IPS-18c (cell line): Measurements from ENCODE around the gene TAL1.

Experiments
- H3K4me3 ChIP-seq: 2 replicates; pipeline ENCODE4 v1.7.0; 2013; ENCODE audit warnings: low read depth, mild to moderate bottlenecking, low read length, moderate library complexity; ENCODE audit not compliant: insufficient read depth
- H3K9me3 ChIP-seq: one replicate; pipeline ENCODE4 v1.6.1; 2013; ENCODE audit warnings: mild to moderate bottlenecking, low read length, moderate library complexity; ENCODE audit not compliant: control insufficient read depth, insufficient read depth

The TAL1 gene

DNA sequence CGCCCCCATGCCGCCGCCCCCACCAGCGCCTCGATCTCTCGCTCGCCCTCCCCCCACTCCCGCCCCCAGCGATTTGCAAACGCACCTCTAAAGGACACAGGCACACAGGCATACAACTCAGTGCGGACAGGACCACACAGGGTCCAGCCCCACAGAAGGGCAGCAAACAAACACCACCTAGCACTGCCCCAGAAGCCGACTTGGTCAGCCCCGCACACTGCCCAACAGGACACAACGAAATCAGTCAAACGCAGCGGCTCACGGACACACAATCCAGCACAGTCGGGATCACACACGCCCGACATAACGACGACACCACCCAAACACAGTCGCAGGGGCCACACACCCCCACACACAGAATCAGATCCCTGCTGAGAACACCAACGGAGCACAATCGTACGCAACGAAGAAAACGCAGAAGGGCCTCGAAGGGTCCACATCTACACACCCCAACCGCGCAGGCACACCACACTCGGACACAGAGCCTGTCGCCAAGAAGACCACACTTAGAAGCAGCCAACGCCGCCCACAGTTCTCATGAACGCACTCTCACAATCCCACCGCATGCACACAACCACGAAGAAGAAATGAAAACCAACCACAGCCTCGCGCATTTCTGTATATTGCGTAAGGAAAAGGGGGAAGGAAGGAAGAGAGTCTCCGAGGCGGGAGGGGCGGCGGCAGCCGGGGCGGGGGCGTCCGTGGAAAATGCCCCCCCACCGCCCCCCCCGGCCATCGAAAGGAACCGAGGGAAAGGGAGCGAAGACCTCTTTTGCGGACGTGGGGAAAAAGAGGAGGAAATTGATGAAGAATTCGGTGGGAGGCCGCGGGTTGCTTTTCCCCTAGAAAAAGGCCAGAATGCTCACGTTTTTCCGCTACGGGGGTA lies 481 bp downstream of the TAL1 start:
- peak overlapping the region; percentile 28; the same call in 1 of the 2 replicates for H3K4me3 ChIP-seq

DNA sequence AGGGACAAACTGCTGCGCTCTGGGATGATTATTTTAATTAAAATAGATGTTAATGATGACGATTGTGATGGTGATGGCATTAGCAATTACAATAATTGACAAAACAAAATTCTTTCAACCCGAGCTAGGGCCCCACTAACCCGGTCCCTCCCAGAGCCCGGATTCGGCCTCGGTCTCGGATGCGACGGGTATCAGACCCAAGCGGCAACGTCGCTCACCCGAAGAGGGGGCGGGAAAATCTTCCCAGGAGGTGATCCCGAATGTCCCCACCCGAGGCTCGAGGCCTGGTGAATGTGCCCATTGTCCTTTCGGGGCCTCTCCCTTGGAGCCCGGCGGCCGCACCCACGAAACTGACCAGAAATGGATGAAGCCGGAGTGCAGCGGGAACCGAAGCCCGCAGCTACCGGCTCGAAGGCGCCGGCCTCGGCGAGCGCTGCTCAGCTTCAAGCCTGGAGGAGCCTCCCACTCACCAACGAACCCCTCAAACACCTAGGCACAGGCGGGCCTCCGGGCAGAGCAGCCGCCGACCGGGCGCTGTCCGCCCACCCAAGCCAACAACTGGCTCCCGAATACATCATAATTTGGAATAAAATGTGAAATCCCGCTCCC lies 1.2 kb downstream of the TAL1 start:
- Histone ChIP-seq H3K4me3 (no peak overlapping the region; the same call in 1 of the 2 replicates), H3K9me3 (peaks cover 4% of the 10 kb centered on the region)

More for the DNA sequence above, 481 bp downstream of the TAL1 start:
- peaks cover 4% of the 10 kb centered on the region for H3K9me3 ChIP-seq

DNA sequence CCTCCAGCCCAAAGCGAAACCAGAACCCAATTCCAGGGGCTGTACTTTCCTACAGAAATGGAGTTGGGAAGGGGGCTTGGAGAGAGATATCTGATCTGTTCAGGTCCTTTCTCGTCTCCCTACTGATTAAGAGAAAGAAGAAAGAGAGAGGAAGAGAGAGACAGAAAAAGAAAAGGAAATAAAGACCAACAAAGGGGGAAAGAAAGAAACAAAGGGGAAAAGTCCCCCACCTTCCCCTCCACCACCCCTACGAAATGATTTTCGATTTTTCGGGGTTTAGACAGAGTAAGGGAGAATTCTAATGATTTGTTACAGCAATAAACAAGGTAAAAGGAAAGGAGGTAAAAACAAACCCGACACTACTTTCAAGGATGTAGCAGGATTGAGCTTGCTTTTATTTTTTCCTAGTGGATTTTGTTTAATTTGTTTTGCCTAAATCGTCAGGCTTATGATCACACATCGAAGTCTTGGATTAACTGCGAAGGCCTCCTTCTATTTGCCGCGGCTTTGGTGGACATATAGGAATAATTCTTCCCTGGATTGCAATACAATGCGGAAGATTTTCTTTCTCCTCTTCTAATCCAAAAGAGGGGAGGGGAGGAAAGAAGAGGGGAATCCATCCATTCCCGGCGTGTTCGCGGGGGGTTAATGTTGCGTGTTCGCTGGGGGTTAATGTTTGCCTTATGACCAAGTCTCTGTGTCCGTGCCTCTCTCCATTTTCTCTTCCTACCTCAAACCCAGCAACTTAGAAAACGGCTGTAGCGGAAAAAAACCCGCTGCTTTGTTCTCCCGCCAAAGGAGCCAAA lies 1.9 kb downstream of the TAL1 start:
- Histone ChIP-seq H3K9me3 (no peaks in the 10 kb centered on the region), H3K4me3 (0 out of 2 replicates have a peak overlapping the region, but pooled peaks have one; percentile 34)

DNA sequence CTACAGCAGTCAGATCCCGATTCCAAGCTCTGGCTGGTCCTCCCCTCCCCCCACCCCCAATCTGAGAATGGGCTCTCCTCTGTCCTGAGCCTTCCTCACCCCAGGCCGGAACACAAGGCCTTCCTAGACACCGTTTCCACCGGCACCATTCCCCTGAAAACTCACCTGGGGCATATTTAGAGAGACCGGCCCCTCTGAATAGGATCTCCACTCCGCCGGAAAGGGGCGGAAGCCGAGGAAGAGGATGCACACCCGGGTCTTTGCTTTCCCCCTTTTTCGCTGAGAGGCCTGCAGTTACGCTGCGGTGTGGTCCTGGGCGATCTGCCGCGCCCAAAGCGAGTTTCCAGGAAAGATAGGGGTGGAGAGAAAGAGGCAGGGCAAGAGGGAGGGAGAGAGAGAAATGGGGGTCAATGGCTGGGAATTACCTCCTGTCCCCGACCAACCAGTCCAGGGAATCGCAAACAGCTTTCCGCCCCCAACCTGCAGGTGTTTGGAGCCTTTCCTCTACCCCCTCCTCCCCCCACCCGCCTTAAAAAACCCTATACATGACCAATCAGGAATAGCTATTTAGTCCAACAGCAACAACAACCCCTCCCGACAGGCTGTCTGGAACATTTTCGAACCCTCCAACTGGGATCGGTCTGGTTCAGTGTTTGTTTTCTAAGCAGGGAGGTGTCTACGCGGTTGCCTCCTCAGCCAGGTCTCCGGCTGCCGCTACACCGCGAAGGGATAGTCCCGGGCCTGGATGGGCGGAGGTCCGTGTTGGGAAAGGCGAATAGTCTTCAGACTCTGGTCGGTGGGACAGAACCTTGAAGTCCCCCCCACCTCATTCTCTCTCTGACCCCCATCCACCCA lies 2.8 kb downstream of the TAL1 start:
- Histone ChIP-seq H3K9me3 (no peaks in the 10 kb centered on the region), H3K4me3 (peak overlapping the region; percentile 34; the same call in 1 of the 2 replicates)

DNA sequence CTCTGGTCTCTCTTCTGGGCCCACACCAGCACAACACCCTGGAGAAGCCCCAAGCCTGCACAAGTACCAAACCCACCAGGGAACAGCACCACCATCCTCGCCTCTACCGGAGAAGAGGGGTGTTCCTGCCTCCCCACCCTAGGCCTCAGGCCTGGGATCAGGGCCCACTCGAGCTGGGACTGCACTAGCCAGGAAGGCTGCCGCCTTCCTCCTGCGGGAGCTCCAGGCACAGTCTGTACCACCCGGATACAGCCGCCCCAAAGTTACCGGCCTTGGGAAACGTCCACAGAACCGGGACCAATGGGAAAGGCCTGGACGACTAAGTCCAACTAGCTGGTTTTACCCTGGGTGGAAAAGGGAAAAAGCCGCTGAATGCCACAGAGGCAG lies 3.4 kb downstream of the TAL1 start:
- Histone ChIP-seq H3K9me3 (no peaks in the 10 kb centered on the region), H3K4me3 (peak overlapping the region; percentile 34; the same call in 1 of the 2 replicates)

DNA sequence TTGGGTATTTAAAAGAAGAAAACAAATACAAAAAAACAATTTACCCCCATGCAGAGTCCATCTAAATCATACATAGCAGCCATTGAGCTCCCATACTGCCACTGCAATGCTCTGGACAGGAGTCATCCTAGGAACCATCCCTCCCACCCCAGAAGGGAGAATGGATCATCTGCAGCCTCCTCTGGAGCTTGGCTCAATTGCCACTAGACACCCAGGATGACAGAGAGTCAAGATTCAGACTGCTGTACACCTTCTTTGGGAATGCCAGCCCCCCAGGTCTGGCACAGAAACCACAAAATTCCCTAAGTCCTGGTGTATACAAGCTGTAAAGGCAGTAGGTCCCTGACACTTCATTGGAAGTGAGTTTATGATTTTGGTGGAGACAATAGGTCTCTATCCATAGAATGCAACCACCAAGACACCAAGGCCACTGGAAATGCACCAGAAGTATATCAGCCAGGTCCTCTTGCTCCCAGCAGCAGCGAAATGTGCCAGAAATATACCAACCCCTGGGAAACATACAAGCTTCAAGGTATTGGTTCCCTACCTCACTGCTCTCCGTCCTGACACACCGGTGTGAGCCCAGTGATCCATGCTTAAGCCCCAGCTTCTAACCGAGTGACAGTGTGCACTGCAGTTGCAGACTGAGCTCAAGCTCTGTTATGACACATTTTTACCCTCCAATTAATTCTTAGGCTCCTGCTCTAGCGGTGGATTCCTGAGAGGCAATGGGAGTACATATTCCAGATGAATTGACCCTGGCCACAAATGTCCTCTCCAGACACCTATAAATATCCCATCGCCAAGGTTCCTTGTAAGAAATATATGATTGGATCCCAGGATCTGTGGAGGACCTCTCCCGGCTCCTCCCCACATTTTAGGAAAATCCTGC lies 4.4 kb downstream of the TAL1 start:
- Histone ChIP-seq H3K4me3 (no peak overlapping the region), H3K9me3 (no peaks in the 10 kb centered on the region)

DNA sequence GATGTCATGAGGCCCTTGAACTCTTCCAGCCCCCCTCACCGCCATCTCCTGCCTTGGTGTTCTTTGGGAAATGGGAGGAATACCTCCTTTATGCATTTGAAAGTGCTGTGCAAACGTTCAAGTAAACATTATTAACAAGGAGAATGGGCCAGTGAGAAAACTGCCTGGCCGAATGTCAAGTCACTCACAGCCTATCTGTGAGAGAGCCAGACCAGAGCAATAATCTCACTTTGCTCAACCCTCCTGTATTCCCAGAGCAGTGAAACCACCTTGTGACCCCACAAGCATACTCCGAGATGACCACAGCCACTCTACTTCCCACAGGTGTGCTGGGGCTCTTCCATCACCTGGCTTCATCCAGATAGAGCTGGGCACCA lies 5.2 kb downstream of the TAL1 start:
- Histone ChIP-seq H3K4me3 (no peak overlapping the region), H3K9me3 (no peaks in the 10 kb centered on the region)

DNA sequence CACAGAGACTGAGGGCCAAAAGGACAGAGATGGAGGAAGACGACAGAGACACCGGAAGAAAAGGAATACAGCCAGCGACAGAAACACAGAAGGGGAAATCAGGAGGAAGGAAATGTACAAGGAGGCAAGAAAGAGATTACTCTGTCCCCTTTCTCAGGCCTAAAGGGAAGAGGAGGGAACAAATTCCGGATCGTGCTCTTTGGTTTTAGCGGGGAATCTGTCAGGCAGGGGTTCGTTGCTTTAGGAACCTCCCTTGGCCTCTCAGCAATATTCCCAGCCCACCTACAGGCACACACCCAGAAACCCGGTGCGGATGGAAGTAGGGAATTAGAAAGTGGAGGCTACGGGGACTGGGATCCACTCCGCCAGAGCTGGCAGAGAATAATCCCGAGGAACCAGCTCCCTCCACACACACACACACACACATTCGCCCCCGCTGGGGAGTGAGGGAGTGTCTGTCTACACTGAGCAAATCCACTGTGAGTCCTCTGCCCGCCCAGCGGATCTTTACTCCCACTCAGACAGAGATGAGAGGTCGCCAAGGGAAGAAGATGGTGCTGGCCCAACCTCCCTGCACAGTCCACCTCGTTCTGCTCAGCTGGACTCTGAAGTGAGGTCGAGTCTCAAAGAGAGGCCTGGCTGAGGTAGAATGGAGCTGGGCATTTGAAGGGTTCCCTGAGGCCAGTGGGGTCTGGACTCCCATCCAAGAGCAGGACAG lies 5.7 kb downstream of the TAL1 start:
- H3K9me3 ChIP-seq = no peaks in the 10 kb centered on the region
- H3K4me3 ChIP-seq = peak overlapping the region; percentile 31; the same call in 1 of the 2 replicates

DNA sequence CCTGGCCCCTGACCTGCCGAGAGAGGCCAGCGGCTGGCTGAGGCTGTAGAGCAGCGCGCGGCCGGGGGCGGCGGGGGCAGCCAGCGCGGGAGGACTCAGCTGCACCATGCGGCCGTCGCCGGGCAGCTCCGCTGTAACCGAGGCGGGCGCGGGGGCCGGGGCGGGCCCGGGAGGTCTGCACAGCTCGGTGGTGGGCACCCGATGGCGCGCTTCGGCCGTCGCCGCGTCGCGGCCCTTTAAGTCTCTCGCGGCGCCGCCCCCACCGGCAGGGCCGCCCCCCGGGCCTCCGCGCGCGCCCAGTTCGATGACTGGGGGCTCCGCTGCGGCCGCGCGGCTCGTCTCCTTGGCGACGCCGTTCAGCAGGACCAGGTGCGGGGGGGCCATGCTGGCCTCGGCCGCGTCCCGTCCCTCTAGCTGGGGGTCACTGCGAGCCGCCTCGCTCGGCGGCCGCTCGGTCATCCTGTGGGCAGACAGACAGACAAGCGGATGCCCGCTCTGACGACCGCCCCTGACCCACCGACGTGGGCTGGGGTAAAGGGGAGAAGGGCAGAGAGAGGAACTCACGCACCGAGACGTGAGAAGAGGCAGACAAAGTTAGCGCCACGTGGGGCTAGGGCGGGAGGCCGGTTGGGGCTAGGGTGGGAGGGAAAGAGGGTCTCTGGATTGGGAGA lies 6.5 kb downstream of the TAL1 start:
- H3K9me3 ChIP-seq = no peaks in the 10 kb centered on the region
- peak overlapping the region; percentile 31 for H3K4me3 ChIP-seq

DNA sequence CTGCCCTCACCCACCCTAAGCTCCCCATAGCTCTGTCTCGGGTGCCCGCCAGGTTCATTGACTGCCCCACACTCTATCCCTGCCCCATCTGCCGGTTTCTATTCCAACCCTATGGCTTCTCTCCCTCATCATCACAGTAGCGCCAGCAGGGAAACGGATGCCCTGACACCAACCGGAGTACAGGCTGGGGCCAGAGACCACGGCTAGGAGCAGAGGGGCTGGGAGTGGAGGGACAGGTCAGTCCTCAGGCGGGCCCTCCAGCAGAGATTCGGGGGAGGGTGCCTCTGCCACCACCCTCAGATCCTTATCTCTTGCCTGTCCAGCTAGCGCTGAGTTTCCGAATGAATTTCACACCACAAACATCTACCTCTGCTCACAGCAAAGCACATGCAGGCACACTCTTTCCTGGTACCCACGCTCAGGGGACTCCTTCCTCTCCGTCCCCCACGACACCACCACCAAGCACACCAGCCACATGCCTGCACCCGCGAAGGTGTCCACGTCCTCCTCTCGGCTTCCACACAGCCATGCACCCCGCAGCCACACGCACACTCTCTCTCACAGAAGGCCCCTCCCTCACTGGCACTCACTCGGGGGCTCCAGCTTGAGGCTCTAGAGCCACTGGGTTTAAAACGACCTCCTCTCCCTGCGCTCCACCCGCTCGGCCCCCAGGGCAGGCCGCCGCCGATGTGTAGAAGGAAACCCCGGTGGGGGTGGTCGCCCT lies 7.2 kb downstream of the TAL1 start:
- Histone ChIP-seq H3K4me3 (peak overlapping the region; percentile 31; the same call in 1 of the 2 replicates), H3K9me3 (no peaks in the 10 kb centered on the region)

DNA sequence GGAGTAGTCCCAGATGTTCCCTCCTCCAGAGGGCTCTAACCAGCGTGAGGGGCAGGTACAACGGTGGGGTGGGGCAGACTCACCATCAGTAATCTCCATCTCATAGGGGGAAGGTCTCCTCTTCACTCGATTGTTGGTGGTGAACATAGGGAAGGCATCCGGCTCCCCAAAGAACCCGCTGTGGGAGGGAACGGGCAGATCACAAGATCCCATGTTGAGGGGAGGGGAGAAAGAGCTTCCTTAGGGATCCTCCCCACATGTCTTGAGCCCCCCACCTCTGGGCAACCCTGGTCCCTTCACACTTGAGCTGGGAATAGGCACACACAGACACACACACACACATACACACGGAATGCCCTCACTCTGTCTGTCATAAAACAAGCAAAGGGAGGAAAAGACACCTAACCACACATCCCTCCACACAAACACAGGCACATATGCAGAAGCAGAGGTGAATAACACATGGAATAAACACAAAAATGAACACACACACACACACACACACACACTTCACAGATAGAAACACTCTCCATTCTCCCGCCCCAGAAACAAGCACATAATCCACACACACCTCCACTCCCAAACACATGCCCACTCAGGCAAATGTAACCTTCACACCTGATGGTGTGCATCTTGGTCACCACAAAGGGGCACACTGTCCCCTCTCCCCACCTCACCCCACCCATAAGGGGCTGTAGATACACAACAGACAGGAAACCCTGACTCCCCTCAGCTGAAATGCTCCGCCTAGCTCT lies 7.9 kb downstream of the TAL1 start:
- Histone ChIP-seq H3K4me3 (no peak overlapping the region), H3K9me3 (no peaks in the 10 kb centered on the region)

DNA sequence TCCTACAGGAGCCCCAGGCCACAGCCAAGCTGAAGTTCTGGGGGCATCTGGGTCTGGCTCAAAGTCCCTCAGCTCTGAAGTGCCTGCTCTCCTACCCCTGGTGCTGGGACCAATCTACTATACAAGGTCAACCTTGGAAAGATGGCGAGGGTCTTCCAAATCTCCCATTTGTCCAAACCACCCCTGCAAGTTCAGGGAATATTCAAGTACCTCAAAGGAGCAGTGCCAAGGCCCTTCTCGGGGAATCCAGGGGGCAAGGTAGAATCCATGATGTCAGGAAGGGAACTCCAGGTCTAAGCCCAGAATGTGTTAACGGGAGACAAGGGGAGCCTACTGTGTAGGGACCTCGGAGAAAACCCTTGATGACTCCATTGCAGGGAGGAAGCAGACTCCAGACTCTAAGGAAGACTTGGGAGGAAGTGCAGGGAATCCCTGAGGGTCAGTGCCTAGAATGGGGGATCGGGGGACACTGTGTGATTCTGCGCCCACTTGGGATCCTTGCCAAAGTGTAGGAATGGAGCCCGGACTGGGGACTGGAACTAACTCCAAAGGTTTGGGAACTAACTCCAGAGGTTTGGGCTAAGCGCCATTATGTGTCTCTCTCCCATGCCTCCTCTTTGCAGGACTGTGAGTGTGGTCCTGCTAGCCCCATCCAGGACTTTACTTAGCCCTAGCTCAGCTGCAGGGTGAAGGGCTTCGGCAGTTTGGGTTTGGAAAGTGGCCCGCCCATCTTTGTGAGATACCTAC lies 8.7 kb downstream of the TAL1 start:
- no peak overlapping the region for H3K4me3 ChIP-seq
- no peaks in the 10 kb centered on the region for H3K9me3 ChIP-seq

DNA sequence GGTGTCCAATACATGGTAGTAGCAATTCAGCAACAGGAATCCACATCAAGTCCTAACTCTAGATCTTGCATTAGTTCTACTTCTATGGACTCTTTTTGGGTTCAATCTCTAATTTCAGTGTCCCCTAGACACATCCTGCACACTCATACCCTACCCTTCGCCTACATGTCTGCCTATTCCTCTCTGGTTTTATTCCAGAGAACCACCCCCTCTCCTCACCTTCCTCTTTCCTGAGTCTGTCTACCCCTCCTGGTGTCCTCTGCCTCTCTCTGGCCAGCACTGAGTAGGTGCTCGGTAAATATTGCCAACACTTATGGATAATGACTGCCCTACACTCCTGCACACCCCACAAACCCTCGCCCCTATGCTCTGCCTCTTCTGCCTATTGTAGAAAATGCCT lies 9.5 kb downstream of the TAL1 start:
- no peaks in the 10 kb centered on the region for H3K9me3 ChIP-seq

More for the DNA sequence above, 9.5 kb downstream of the TAL1 start:
- H3K4me3 ChIP-seq = no peak overlapping the region
